ENCODE measurements around the gene NPR2.

The NPR2 gene

DNA sequence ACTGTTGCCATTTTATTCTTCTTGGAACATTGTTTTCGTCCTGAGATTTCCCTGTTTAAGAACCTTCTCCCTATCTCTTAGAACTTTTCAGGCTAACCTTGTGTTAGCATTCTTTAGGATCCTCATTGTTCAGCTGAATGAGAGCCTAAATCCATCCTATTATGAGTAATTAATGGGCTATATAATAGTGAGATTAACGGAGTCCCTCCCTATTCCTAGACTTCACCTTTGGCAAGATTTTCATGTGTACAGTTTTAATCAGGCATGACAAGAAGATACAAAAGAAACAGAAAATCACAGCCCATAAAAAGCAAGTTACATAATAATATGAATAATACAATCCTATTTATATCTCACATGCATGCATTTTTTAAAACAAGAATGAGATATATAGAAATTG is 28.2 kb upstream of the NPR2 start:
- in situ Hi-C loops (cut with MboI; ENCODE audit: low sequenced_read_pairs): no loop called here

DNA sequence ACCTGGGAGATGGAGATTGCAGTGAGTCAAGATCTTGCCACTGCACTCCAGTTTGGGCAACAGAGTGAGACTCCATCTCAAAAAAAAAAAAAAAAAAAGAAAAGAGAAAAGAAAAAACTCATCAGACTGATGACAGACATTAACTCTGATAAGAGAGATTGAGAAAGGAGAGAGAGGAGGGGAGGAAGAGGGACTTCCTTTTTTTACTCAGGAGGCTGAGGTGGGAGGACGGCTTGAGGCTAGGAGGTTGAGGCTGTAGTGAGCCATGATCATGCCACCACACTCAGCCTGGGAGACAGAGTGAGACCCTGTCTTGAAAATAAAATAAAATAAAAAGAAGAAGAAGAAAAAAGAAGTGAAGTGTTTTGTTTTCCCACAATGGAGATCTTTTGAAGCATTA is 27.6 kb upstream of the NPR2 start:
- in situ Hi-C loops (cut with MboI; ENCODE audit: low sequenced_read_pairs): no loop called here

DNA sequence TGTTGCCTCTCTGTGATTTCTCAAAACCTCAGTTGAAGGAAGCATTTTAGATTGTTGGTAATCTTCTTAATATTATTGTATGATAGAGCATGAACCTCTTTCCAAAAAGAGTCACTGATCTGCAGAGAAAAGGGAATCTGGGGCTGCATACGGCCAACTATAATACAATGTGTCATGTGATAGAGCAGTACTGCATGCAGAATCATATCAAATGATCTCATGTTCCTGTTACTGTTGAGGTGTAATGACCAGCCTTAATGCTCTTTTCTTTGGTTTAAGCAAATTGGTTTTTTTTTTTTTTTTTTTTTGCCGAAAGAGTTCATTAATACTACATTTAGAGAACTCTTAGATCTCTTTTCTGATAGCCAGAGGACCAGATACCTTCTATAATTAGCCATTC is 24.4 kb upstream of the NPR2 start:
- in situ Hi-C loops (cut with MboI; ENCODE audit: low sequenced_read_pairs): no loop called here

GRCh38 chr9:35767458-35767857 is 23.9 kb upstream of the NPR2 start:
- in situ Hi-C loops (cut with MboI; ENCODE audit: low sequenced_read_pairs): no loop called here

GRCh38 chr9:35769763-35770162 is 21.6 kb upstream of the NPR2 start:
- in situ Hi-C loops (cut with MboI; ENCODE audit: low sequenced_read_pairs): no loop called here

DNA sequence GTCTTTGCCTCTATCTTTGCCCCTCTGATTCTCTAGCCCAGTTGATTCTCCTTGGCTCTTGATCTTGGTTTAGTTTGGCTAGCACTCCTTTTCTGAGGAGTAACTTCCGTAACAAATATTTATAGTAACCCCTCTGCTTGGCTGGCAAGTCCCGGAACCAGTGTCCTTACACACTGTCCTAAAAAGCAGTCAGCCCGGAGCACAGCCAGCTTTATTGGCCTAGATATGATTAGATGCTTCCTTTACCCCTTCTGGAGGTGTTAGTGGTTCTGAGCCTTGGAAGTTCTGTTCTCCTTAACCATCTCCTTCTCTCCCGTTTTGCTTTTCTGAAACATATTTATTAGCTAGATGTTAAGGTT is 20.3 kb upstream of the NPR2 start:
- in situ Hi-C loops (cut with MboI; ENCODE audit: low sequenced_read_pairs): no loop called here

GRCh38 chr9:35771534-35771933 is 19.9 kb upstream of the NPR2 start:
- in situ Hi-C loops (cut with MboI; ENCODE audit: low sequenced_read_pairs): no loop called here

- in situ Hi-C loops (cut with MboI; ENCODE audit: low sequenced_read_pairs): no loop called here
Measured at GRCh38 chr9:35771943-35772342, 19.4 kb upstream of the NPR2 start.

GRCh38 chr9:35774907-35775635 is 16.3 kb upstream of the NPR2 start:
- in situ Hi-C loops (cut with MboI; ENCODE audit: low sequenced_read_pairs): no loop called here

DNA sequence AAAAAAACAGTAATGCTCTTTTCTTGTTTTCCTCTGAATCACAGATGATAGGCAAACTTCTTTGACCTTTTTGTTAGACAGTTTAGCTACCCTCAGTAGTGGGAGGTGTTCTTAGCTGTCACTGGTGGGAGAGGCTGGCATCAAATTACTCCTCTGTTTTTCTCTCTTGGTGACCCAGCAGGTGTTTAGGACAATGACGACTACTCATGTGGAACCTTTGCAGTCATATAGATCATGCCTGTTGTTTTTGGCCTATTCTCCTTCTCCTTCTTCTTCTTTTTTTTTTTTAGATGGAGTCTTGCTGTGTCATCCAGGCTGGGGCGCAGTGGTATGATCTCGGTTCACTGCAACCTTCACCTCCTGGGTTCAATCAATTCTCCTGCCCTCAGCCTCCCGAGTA is 15.4 kb upstream of the NPR2 start:
- in situ Hi-C loops (cut with MboI; ENCODE audit: low sequenced_read_pairs): no loop called here

- in situ Hi-C loops (cut with MboI; ENCODE audit: low sequenced_read_pairs): no loop called here
Measured at GRCh38 chr9:35778496-35778895, 12.9 kb upstream of the NPR2 start.

- in situ Hi-C loops (cut with MboI; ENCODE audit: low sequenced_read_pairs): no loop called here
Measured at GRCh38 chr9:35781066-35781465, 10.3 kb upstream of the NPR2 start.

- in situ Hi-C loops (cut with MboI; ENCODE audit: low sequenced_read_pairs): no loop called here
Measured at GRCh38 chr9:35783418-35783817, 8.0 kb upstream of the NPR2 start.

GRCh38 chr9:35789541-35789940 is 1.9 kb upstream of the NPR2 start:
- in situ Hi-C loops (cut with MboI; ENCODE audit: low sequenced_read_pairs): no loop called here

GRCh38 chr9:35790025-35790384 is 1.4 kb upstream of the NPR2 start:
- in situ Hi-C loops (cut with MboI; ENCODE audit: low sequenced_read_pairs): no loop called here

GRCh38 chr9:35790385-35791296 is 750 bp upstream of the NPR2 start:
- in situ Hi-C loops (cut with MboI; ENCODE audit: low sequenced_read_pairs): no loop called here

DNA sequence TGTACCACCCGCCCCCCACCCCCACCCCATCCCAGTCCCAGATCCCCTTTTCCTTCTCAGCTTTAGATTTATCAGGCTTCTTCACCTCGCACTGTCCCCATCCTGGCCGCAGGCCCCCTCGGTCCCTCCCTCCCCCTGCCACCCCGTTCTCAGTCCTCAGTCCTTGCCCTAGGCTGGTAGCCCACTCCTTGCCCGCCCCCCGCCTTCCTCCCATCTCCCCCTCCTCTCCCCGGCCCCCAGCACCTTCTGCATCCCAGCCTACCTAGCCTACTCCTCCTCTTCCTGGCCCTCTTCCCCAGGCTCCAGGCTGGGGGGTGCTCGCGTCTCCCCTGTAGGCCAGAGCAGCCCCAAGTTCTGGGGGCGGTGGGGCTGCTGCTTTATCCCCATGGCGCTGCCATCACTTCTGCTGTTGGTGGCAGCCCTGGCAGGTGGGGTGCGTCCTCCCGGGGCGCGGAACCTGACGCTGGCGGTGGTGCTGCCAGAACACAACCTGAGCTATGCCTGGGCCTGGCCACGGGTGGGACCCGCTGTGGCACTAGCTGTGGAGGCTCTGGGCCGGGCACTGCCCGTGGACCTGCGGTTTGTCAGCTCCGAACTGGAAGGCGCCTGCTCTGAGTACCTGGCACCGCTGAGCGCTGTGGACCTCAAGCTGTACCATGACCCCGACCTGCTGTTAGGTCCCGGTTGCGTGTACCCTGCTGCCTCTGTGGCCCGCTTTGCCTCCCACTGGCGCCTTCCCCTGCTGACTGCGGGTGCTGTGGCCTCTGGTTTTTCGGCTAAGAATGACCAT is 828 bp downstream of the NPR2 start:
- in situ Hi-C loops (cut with MboI; ENCODE audit: low sequenced_read_pairs): no loop called here

DNA sequence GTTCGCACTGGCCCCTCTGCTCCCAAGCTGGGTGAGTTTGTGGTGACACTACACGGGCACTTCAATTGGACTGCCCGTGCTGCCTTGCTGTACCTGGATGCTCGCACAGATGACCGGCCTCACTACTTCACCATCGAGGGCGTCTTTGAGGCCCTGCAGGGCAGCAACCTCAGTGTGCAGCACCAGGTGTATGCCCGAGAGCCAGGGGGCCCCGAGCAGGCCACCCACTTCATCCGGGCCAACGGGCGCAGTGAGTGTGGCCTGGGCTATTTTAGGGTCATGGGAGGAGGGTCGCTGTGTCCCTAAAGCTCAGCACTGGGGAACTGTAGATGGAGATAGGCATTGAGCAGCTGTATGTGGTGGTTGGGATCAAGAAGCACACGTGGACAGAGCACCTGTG is 1.4 kb downstream of the NPR2 start:
- in situ Hi-C loops (cut with MboI; ENCODE audit: low sequenced_read_pairs): no loop called here

DNA sequence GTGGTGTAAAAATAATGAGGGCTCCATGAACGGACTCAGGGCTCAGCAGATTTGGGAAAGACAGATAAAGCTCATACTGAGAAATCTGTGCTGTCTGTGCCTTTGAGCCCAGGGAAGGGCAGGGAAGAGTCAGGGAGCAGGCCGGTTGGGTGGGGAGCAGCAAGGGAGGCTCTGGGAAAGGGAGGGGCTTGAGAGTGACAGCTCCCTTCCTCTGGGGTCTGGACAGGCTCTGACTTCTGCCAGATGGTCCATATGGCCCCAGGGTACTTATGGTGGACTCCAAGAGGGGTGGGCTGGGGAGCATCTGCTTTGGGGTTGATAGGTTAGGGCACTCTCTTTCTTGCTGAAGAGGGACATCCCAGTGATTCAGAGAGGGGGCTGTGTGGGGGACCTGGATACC is 2.1 kb downstream of the NPR2 start:
- in situ Hi-C loops (cut with MboI; ENCODE audit: low sequenced_read_pairs): no loop called here

- in situ Hi-C loops (cut with MboI; ENCODE audit: low sequenced_read_pairs): no loop called here
Measured at GRCh38 chr9:35795695-35796094, 4.3 kb downstream of the NPR2 start.

DNA sequence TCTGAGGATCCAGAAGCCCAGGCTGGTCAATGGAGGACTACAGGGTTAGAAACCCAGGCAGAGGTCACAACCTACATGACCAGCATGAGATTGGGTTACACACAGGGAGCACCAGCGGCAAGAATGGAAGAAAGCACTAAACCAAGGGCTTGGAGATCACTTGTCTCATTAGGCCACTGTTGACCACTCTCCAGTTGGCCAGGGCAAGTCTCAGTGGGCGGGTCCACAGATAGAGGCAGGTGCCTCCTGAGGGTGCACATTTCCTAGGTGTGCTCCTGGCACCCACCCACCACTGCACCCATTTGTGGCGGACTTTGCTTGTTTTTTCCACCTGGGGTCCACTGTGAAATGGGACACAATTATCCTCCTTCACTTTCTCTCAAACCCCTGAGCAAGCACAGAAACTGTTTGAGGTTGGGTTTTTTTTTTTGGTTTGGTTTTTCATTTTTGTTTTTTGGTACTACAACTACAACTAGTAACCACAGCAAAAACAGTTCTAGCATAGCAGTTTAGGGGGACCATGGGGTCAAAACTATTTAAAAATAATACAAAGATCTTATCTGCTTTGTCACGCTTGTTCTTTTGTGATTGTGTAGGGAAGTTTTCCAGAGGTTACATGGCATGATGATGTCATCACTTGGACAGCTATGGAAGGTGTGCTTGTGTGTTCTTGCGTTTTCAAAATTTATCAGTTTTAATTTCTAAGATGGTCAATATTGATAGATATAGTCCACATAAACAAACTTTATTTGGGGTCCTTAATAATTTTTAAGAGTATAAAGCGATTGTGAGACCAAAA is 6.1 kb downstream of the NPR2 start:
- in situ Hi-C loops (cut with MboI; ENCODE audit: low sequenced_read_pairs): no loop called here

All from HL-60/S4 treated with retinoic acid at 250 ng/mL for 4 days and 3 days (cell line).